T-cell (primary cell): ENCODE data around the gene DARS1. TPM values are rescaled to one million over a fixed set of nuclear protein-coding genes. Genes with fewer than 3 reads are reported as not detected.
A peak's percentile ranks its signal among the peaks of the same experiment; 100 is the strongest.

Source experiments
- ATAC-seq, 4 experiments: fragments of 200-7000 bp in 3 of 4; fragments of 150-1000 bp in 1 of 4; cut with Tn5 transposase; replicated peaks in 1 of 4; 1 replicate in 3 of 4; 2 replicates in 1 of 4; pipeline ENCODE4 v1.10.0; 2021; ENCODE audit warnings: moderate library complexity in 3 of 4, mild to moderate bottlenecking in 2 of 4, moderate number of reproducible peaks in 1 of 4
- CTCF ChIA-PET, 2 donors: fragments of 300-600 bp; sonication (Branson Sonifier 250); formaldehyde crosslinking; loops; one replicate each; lab custom pipeline; 2022; ENCODE audit warnings: antibody characterized with exemption in 2 of 2; lab: Charles Lee
- POLR2A ChIA-PET, 2 donors: fragments of 300-600 bp; sonication (Branson Sonifier 250); formaldehyde crosslinking; loops; one replicate each; lab custom pipeline; 2022; ENCODE audit warnings: antibody characterized with exemption in 2 of 2; lab: Charles Lee
- DNase-seq, 35 experiments: peaks; one replicate each; pipeline versions ENCODE4 v3.0.0 to v3.0.0-alpha.2; 2013 to 2023
- H3K27ac ChIP-seq: one replicate; pipeline ENCODE4 v1.5.1; 2013; ENCODE audit warnings: low read length
- H3K27me3 ChIP-seq, 2 experiments: replicated peaks in 1 of 2; 1 replicate in 1 of 2; 2 replicates in 1 of 2; pipeline versions ENCODE4 v1.6.1 to v1.7.0; 2013; ENCODE audit warnings: low read length in 1 of 2, mixed read lengths in 1 of 2; ENCODE audit not compliant: control insufficient read depth in 2 of 2, insufficient read depth in 2 of 2; ENCODE audit errors: extremely low read depth in 1 of 2
- H3K36me3 ChIP-seq, 2 donors: 1 replicate in 1 of 2; 2 replicates in 1 of 2; pipeline versions ENCODE4 v1.6.1 to v1.7.0; 2013; ENCODE audit warnings: low read length in 1 of 2; ENCODE audit not compliant: control insufficient read depth in 2 of 2, insufficient read depth in 1 of 2; ENCODE audit errors: extremely low read depth in 1 of 2
- H3K4me1 ChIP-seq, 2 experiments: 1 replicate in 1 of 2; 2 replicates in 1 of 2; pipeline versions ENCODE4 v1.6.1 to v1.7.0; 2013; ENCODE audit warnings: low read length in 2 of 2, mixed read lengths in 1 of 2; ENCODE audit not compliant: insufficient read depth in 2 of 2, control insufficient read depth in 1 of 2; ENCODE audit errors: extremely low read depth in 1 of 2
- H3K4me3 ChIP-seq, 2 donors: 1 replicate in 1 of 2; 2 replicates in 1 of 2; pipeline versions ENCODE4 v1.5.1 to v1.7.0; 2013; ENCODE audit warnings: mild to moderate bottlenecking in 2 of 2, low read length in 1 of 2, moderate library complexity in 1 of 2; ENCODE audit not compliant: control insufficient read depth in 1 of 2; ENCODE audit errors: extremely low read depth in 1 of 2
- H3K9me3 ChIP-seq: 2 replicates; pipeline ENCODE4 v1.7.0; 2013
- H3K27ac Mint-ChIP-seq, 2 donors: one replicate each; pipeline ENCODE4 v1.8.0; 2020 to 2021; ENCODE audit warnings: mild to moderate bottlenecking in 2 of 2, mixed read lengths in 2 of 2
- H3K27me3 Mint-ChIP-seq, 2 donors: one replicate each; pipeline ENCODE4 v1.8.0; 2021 to 2022; ENCODE audit warnings: mixed read lengths in 2 of 2
- H3K36me3 Mint-ChIP-seq: one replicate; pipeline ENCODE4 v1.8.0; 2021; ENCODE audit warnings: mixed read lengths
- H3K4me1 Mint-ChIP-seq, 3 donors: one replicate each; pipeline ENCODE4 v1.8.0; 2020 to 2022; ENCODE audit warnings: mixed read lengths in 3 of 3, mild to moderate bottlenecking in 1 of 3
- H3K4me3 Mint-ChIP-seq, 3 donors: one replicate each; pipeline ENCODE4 v1.8.0; 2020 to 2022; ENCODE audit warnings: mild to moderate bottlenecking in 3 of 3, mixed read lengths in 3 of 3, moderate library complexity in 3 of 3
- H3K9me3 Mint-ChIP-seq, 3 donors: one replicate each; pipeline ENCODE4 v1.8.0; 2020 to 2022; ENCODE audit warnings: mixed read lengths in 3 of 3
- WGBS: methylation state at CpG from one replicate; pipeline ENCODE4 v1.1.5; 2013; ENCODE audit warnings: missing lambda C conversion rate; ENCODE audit not compliant: insufficient coverage; 5-methylcytosine and 5-hydroxymethylcytosine counted together
- total RNA-seq, 35 experiments: library from RNA in 6 of 35; stranded (reverse) in 6 of 35; fragments of 120-200 nt in 1 of 35; gene quantifications; one replicate each; pipeline versions ENCODE4 v1.2.1 to v1.2.4 and lab custom pipeline; 2013 to 2026

Gene DARS1
- total RNA-seq, 5 donors from 2014 or later (not counting 1 experiment from before 2014, with no cell fraction given): 48.2 to 77.4 (median 69.4) TPM

GRCh38 chr2:135986507-135986906 is 1.1 kb upstream of the DARS1 start:
- 100% methylated on average over 1 of the region's 5 CpGs for WGBS
- peak overlapping the region; percentile 96 for H3K27ac ChIP-seq
- no peaks in the 10 kb centered on the region for H3K27me3 ChIP-seq
- Mint-ChIP-seq H3K36me3 (peaks cover 10% of the 10 kb centered on the region), H3K27me3 (no peaks in the 10 kb centered on the region), H3K27ac (peak overlapping the region; percentile 99), H3K4me1 (peaks cover 37 to 40% (median 39%) of the 10 kb centered on the region in 3 donors), H3K9me3 (no peaks in the 10 kb centered on the region), H3K4me3 (peak overlapping the region; percentile 91 to 97 (median 92))
- no peak for ATAC-seq
- DNase-seq: no peak
- no peak overlapping the region for H3K4me3 ChIP-seq
- ChIA-PET POLR2A (interaction anchor here (0.5 to 1.4 kb wide), 6 partner anchors 61 to 398 kb away, joined by 3 to 4 read pairs (median 3); no protein-coding TSS in a partner anchor), CTCF (interaction anchor here in 1 of 2 donors (0.6 to 1.0 kb wide), 2 partner anchors 38 to 126 kb away, joined by 3 read pairs; no protein-coding TSS in a partner anchor)
- no peaks in the 10 kb centered on the region for H3K9me3 ChIP-seq
- H3K36me3 ChIP-seq: no peaks in the 10 kb centered on the region
- peaks cover 8 to 13% of the 10 kb centered on the region in 2 experiments for H3K4me1 ChIP-seq

- H3K27ac ChIP-seq: peak overlapping the region; percentile 96
- 37% methylated on average over 9 of the region's 19 CpGs for WGBS
- peaks cover 8 to 13% of the 10 kb centered on the region in 2 experiments for H3K4me1 ChIP-seq
- peak overlapping the region; percentile 88 to 91 for H3K4me3 ChIP-seq
- no peaks in the 10 kb centered on the region for H3K9me3 Mint-ChIP-seq
- DNase-seq (peak in 27 of 35 experiments; percentile 31 to 87 (median 59)), ATAC-seq (peak; percentile 62 to 80 (median 64))
- H3K27ac Mint-ChIP-seq: peak overlapping the region; percentile 99
- peak overlapping the region; percentile 91 to 97 (median 92) for H3K4me3 Mint-ChIP-seq
- no peaks in the 10 kb centered on the region for H3K27me3 Mint-ChIP-seq
- no peaks in the 10 kb centered on the region for H3K36me3 ChIP-seq
- H3K9me3 ChIP-seq: no peaks in the 10 kb centered on the region
- ChIA-PET POLR2A (interaction anchor here (0.5 to 1.4 kb wide), 11 partner anchors 58 to 398 kb away, joined by 3 to 12 read pairs (median 4); no protein-coding TSS in a partner anchor), CTCF (interaction anchor here in 1 of 2 donors (0.5 to 2.7 kb wide), 6 partner anchors 37 to 398 kb away, joined by 3 to 9 read pairs (median 4); no protein-coding TSS in a partner anchor)
- peaks cover 41 to 44% (median 42%) of the 10 kb centered on the region in 3 donors for H3K4me1 Mint-ChIP-seq
- peaks cover 14% of the 10 kb centered on the region for H3K36me3 Mint-ChIP-seq
- no peaks in the 10 kb centered on the region for H3K27me3 ChIP-seq
These were observed 484 bp upstream of the DARS1 start for GRCh38 chr2:135985826-135986393.

- H3K36me3 ChIP-seq: peaks cover 0 to 5% of the 10 kb centered on the region in 2 donors
- ATAC-seq (no peak), DNase-seq (no peak)
- Mint-ChIP-seq H3K9me3 (no peaks in the 10 kb centered on the region), H3K27ac (peak overlapping the region; percentile 99), H3K4me1 (peaks cover 56 to 58% (median 57%) of the 10 kb centered on the region in 3 donors), H3K36me3 (peaks cover 25% of the 10 kb centered on the region), H3K27me3 (no peaks in the 10 kb centered on the region), H3K4me3 (peak overlapping the region; percentile 91 to 97 (median 92))
- H3K9me3 ChIP-seq: no peaks in the 10 kb centered on the region
- H3K27me3 ChIP-seq: no peaks in the 10 kb centered on the region
- peak overlapping the region; percentile 96 for H3K27ac ChIP-seq
- POLR2A ChIA-PET: interaction anchor here in 1 of 2 donors (0.5 to 0.6 kb wide), 2 partner anchors 37 to 130 kb away, joined by 3 read pairs; no protein-coding TSS in a partner anchor
- H3K4me3 ChIP-seq: peak overlapping the region; percentile 88 to 91
- WGBS: no CpG with 5 or more reads among the region's 6 CpGs
- CTCF ChIA-PET: interaction anchor here (0.5 to 2.7 kb wide), 6 partner anchors 20 to 400 kb away, joined by 3 to 9 read pairs (median 4); no protein-coding TSS in a partner anchor
- H3K4me1 ChIP-seq: peaks cover 8 to 13% of the 10 kb centered on the region in 2 experiments
These were observed 1.0 kb downstream of the DARS1 start for GRCh38 chr2:135984199-135985017.

GRCh38 chr2:135980434-135981079 is 4.9 kb downstream of the DARS1 start:
- H3K4me1 Mint-ChIP-seq: peaks cover 63 to 71% (median 69%) of the 10 kb centered on the region in 3 donors
- Histone ChIP-seq H3K4me3 (no peak overlapping the region), H3K36me3 (peaks cover 0 to 18% of the 10 kb centered on the region in 2 donors), H3K4me1 (peaks cover 0 to 13% of the 10 kb centered on the region in 2 experiments), H3K27me3 (no peaks in the 10 kb centered on the region), H3K27ac (no peak overlapping the region), H3K9me3 (no peaks in the 10 kb centered on the region)
- no peak for ATAC-seq
- H3K4me3 Mint-ChIP-seq: no peak overlapping the region
- ChIA-PET POLR2A (no interaction called here), CTCF (no interaction called here)
- WGBS: 100% methylated on average over 2 of the region's 5 CpGs
- no peak for DNase-seq
- no peaks in the 10 kb centered on the region for H3K27me3 Mint-ChIP-seq
- H3K9me3 Mint-ChIP-seq: no peaks in the 10 kb centered on the region
- H3K36me3 Mint-ChIP-seq: peaks cover 49% of the 10 kb centered on the region
- peak overlapping the region; percentile 46 to 58 for H3K27ac Mint-ChIP-seq

GRCh38 chr2:135975702-135976101 is 9.7 kb downstream of the DARS1 start:
- H3K36me3 Mint-ChIP-seq: peaks cover 67% of the 10 kb centered on the region
- Histone ChIP-seq H3K9me3 (no peaks in the 10 kb centered on the region), H3K36me3 (peaks cover 5 to 22% of the 10 kb centered on the region in 2 donors), H3K27me3 (no peaks in the 10 kb centered on the region), H3K4me1 (no peaks in the 10 kb centered on the region), H3K27ac (no peak overlapping the region), H3K4me3 (no peak overlapping the region)
- no CpG with 5 or more reads among the region's 2 CpGs for WGBS
- POLR2A ChIA-PET: interaction anchor here in 1 of 2 donors (0.6 to 0.8 kb wide), 3 partner anchors 10 to 200 kb away, joined by 4 to 8 read pairs (median 4); no protein-coding TSS in a partner anchor
- no peak overlapping the region for H3K4me3 Mint-ChIP-seq
- H3K27ac Mint-ChIP-seq: no peak overlapping the region
- peaks cover 68 to 74% (median 71%) of the 10 kb centered on the region in 3 donors for H3K4me1 Mint-ChIP-seq
- ATAC-seq (no peak), DNase-seq (no peak)
- peaks cover 0 to 7% (median 0%) of the 10 kb centered on the region in 3 donors for H3K9me3 Mint-ChIP-seq
- CTCF ChIA-PET: interaction anchor here in 1 of 2 donors (0.6 to 0.7 kb wide), 3 partner anchors 57 to 940 kb away, joined by 3 to 4 read pairs (median 4); no protein-coding TSS in a partner anchor
- no peaks in the 10 kb centered on the region for H3K27me3 Mint-ChIP-seq
